ENCODE data around the gene RNASEH2B.

RNASEH2B gene

DNA sequence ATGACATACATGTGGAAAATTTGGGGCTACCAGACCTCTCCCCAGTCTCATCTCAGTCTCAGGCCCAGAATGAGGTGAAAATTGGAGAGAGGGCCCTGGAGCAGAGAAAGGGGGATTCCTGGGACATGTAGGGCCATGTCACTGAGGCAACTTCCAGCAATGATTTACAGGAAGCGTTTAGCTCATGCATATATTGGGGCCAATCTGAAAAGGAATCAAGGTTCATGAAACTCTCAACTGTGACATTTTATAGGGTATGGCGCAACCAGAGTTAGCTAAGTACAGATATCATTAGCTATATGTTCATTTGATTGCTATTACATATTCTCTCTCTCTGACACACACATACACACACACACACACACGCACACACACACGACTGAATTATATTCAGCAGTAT is 86.3 kb downstream of the RNASEH2B start:
- DNase-seq (ENCODE audit: low read depth) = no peak

DNA sequence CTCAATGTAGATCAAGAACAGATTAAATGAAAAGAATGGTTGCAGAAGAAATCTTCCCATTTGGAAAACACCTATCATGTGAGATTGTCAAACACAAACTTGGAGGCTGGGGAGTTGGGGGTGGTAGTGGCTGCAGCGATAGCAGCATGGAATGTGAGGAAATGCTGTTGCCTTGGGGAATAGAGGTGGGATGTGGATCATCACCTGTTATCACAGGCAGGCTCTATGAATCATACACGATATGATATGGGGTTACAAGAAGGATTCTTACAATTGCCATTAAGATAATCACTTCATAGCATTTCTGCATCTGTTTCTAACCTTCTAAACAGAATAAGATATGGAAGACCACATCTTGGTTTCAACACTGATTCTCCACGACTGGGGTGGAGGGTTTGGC is 88.7 kb downstream of the RNASEH2B start:
- DNase-seq (ENCODE audit: low read depth) = no peak

DNA sequence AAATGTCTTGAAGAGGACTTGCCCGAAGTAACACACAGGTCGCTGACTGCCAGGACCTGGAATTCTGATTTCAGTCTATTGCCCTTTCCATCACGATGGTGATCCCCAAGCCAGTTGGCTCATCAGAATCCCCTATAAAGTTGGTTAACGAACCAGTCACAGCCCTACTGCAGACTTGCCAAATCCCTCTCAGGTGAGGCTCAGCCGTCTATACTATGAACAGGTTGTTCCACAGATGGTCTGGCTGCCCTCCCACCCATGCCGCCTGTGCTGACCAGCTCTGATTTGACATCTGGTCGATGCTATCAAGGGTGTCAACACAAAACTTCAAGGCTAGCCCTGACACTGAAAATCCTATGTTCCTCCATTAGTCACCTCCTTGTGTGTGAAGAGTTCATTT is 90.0 kb downstream of the RNASEH2B start:
- DNase-seq (ENCODE audit: low read depth) = no peak

DNA sequence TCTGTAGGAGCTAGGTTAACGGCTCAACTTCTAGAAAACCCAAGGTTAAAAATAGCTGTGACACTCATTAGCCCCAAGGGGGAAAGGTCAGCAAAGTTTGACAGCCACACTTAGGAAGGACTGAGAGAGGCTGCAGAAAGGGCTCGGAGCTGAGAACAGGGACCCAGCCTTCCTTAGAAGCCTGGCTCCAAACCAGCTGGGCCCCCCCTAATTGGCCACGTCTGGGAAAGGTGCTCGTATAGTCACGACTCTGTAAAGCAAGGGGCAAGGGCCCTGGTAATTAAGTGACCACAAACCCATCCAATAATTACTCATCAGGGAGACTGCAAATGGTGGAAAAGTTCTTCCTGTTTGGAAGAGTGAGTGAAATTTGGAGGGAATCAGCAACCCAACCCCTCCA is 90.5 kb downstream of the RNASEH2B start:
- no peak for DNase-seq (ENCODE audit: low read depth)

DNA sequence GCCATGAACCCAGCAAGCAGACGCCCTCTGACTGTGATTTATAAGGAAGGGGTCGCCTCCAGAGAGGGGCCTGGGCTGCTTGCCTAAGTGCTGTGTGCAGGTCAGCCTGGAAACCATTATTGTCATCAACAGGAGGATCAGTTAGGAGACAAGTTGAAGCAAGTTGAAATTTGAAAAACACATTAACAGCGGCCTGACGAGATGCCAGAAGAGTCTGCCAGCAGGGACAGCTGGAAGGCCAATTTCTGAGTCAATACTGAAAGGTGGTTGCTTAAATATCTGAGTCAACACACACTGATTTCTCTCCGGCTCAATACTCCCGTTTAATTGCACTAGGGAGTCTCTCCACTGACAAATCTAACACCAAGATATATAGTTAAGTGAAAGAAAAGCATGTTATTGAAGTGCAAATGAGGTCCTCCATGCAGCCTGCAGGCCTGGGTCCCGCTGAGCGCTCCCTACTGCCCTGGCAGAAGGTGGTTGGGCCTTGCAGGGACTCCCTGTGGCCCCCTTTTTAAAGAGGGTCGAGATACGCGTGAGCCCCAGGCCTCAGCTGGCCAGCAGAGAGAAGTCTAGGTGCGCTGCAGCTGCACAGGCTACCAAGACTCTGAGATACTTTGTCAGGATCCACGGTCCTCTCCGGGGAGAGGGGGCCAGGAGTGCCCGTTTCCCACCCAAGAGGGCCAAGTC is 91.1 kb downstream of the RNASEH2B start:
- DNase-seq (ENCODE audit: low read depth) = no peak

DNA sequence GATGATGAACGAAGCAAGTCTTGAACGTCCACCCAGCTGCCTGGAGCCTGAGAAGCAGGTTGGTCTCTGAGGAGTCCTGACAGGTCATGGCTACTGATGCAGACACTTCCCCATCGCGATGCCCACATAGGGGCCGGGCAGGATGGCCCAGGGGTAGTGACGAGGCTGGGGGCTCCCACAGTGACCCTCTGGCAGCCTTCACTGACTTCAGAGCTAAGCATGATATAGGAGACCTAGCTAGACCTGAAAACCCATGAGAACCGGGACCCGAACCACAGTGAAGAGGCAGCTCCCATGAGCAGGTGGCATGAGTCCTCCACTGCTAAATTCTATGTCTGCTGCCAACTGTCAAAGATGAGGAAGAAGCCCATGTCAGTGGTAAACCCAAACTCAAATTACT is 91.7 kb downstream of the RNASEH2B start:
- no peak for DNase-seq (ENCODE audit: low read depth)

DNA sequence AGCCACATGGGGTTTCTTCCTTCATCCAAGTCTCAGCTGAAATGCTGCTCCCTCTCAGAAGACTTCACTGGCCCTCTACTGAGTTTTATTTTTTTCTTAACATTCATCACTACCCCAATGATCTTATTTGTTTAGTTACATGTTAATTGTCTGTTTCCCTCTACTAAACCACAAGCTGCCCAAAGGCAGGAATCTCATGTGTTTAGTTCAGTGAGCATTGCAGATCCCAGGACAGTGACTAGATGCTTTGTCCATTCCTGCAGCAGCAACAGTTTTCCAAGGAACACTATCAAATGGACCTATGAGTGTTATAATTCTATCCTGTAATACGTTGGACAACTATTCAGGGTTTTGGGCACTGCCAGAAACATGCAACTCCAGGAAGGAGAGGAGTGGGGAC is 93.1 kb downstream of the RNASEH2B start:
- no peak for DNase-seq (ENCODE audit: low read depth)

DNA sequence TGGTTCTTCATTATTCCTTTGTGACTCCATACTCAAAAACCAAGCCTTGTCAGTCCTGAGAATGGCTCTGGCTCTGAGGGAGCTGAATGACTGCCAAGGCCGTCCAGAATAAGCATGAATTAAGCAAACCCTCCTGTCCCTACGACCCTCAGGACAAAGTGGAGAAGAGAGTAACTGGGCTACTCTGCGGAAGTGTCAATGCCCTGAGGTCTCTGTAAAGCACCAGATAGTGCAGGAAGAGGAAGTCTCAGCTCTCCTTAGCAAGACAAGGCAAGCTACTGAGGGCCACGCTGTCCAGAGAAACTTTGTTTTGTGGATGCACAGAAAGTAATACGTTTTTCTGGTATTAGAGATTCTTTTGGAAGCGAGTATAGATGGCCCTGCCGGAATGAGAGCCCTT is 94.1 kb downstream of the RNASEH2B start:
- DNase-seq (ENCODE audit: low read depth) = no peak

DNA sequence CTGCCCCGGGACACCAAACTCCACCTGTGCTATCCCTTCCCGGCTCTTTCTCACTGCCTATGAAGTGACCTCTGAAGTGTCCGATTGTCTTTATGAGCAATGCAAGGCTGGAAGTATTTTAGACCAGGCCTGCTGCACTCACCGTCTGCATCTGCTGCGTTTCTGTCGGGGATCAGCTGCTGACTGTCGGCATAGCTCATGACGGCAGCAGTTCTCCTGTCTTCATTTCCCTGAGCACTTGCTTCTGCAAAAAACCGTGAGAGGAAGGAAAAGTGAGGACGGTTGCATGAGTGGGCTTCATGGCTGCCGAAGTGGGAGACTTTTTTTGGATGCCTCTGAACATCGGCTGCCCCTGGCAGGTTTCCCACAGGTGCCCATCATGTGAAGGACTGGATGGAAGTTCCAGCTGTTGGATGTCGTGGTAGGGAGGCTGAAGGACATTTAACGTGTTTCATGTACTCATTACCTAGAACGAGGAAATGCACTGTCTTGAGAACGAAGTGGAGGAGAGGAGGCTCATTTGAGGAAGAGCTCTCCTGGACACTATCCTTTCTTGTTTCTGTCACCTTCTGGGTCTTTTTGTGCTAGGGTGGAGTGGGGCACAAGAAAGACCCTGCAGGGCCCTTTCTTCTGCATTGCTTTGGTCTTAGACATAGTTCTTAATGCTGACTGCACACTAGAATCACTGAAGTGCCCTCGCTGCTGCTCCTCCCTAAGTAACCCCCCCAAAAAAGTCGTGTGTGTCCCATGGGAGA is 94.7 kb downstream of the RNASEH2B start:
- DNase-seq (ENCODE audit: low read depth) = no peak

DNA sequence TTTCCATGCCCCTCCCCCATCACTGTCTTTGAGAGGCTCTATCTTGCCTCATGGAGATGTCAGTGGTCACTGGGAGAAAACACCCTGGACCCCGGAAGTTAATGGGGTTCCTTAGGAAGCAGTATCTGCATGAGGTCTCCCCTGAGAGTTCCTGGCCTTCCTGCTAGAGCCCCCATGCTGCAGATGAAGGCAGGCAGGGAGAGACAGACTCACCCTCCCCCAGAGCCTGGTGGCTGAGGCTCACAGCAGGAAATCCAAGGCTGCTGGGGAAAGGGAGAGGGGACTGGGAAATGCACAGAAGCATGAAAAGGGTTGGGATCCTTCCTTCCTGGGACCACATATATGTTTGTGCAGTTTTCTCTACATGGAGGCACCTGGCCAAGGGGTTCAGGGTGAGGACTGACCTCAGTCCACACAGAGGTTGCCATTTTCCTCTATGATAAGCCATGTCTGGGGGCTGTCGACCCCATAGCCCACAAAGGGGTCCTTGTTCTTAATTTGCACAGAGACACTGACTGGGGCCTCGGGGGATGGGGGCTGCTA is 95.4 kb downstream of the RNASEH2B start:
- no peak for DNase-seq (ENCODE audit: low read depth)

DNA sequence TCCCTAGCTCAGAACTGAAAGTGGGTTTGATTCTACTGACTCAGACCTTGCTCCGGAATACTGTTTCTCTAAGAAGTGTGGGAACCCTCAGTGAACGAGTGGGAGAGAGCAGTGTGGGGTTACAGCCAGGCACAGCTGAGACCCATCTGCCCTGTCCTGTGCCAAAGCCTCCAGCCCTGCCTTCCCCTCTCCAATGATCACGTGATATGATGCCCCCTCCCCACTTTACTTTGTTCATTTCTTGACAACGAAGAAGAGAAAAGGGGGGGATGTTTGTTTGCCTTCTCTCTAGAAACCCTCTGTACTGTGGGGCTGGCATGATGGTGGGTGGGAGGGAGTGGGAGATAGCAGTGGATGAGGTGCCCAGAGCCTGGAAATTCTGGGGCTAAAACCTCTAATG is 96.0 kb downstream of the RNASEH2B start:
- no peak for DNase-seq (ENCODE audit: low read depth)
